Activated T-helper 2 cell treated with anti-CD3 and anti-CD28 coated beads, Interferon-gamma antibody, Interleukin-2, Interleukin-4, amounts not matched to agents 10 μg/mL and 5 μg/mL and 100 μg/mL, durations not matched to agents 14 hours and 24 hours and 36 hours (primary cell): ENCODE measurements around the gene TMEM141. TPM values are rescaled to one million over a fixed set of nuclear protein-coding genes. Genes with fewer than 3 reads are reported as not detected.

Source experiments
- DNase-seq: peaks from one replicate; pipeline ENCODE4 v3.0.0; 2021; ENCODE audit warnings: low spot score
- H3K27ac Mint-ChIP-seq: one replicate; pipeline ENCODE4 v1.8.0; 2021; ENCODE audit warnings: mixed read lengths
- H3K27me3 Mint-ChIP-seq: one replicate; pipeline ENCODE4 v1.8.0; 2021; ENCODE audit warnings: low read depth, mixed read lengths
- H3K36me3 Mint-ChIP-seq: one replicate; pipeline ENCODE4 v1.8.0; 2021; ENCODE audit warnings: low read depth, mixed read lengths
- H3K4me1 Mint-ChIP-seq: one replicate; pipeline ENCODE4 v1.8.0; 2021; ENCODE audit warnings: low read depth, mixed read lengths
- H3K4me3 Mint-ChIP-seq: one replicate; pipeline ENCODE4 v1.8.0; 2021; ENCODE audit warnings: low read depth, mild to moderate bottlenecking, moderate library complexity, mixed read lengths
- H3K9me3 Mint-ChIP-seq: one replicate; pipeline ENCODE4 v1.8.0; 2021; ENCODE audit warnings: mixed read lengths
- intact Hi-C: fragments of 100-400 bp; cut with micrococcal nuclease; formaldehyde crosslinking; loops from one replicate; pipeline ENCODE4 v1.15.1; 2023
- total RNA-seq: library from RNA; stranded (reverse); gene quantifications from 2 replicates; pipeline ENCODE4 v1.2.3, GENCODE V29; 2022

The TMEM141 gene
- 34.4 and 34.7 TPM in 2 replicates for total RNA-seq

- Mint-ChIP-seq H3K27ac (peak within 1 kb of the TSS; percentile 80), H3K4me1 (peaks cover 23% of the 10 kb centered on the region), H3K9me3 (no peaks in the 10 kb centered on the region), H3K4me3 (peak within 1 kb of the TSS; percentile 80), H3K27me3 (peaks cover 6% of the 10 kb centered on the region), H3K36me3 (peaks cover 9% of the 10 kb centered on the region)
- intact Hi-C loops: loop anchor here (1.0 to 2.0 kb wide), 3 partner anchors 9 to 201 kb away; partner anchors contain the start of genes PAXX and PHPT1
- peak; percentile 100 for DNase-seq
Measured at GRCh38 chr9:136790640-136791515, at the start of gene TMEM141. Gene TMEM141 (plus strand): TSS chr9:136791344. CDS start chr9:136791371, 27 bp downstream.

GRCh38 chr9:136741883-136742571, 49.1 kb upstream of the TMEM141 start:
- H3K9me3 Mint-ChIP-seq: no peaks in the 10 kb centered on the region
- no peak overlapping the region for H3K4me3 Mint-ChIP-seq
- no peaks in the 10 kb centered on the region for H3K36me3 Mint-ChIP-seq
- no peaks in the 10 kb centered on the region for H3K27me3 Mint-ChIP-seq
- intact Hi-C loops: no loop called here
- no peak overlapping the region for H3K27ac Mint-ChIP-seq
- H3K4me1 Mint-ChIP-seq: peaks cover 7% of the 10 kb centered on the region
- DNase-seq: no peak

GRCh38 chr9:136742591-136743391, 48.4 kb upstream of the TMEM141 start, which contains the start of gene LCN10:
Gene LCN10 (minus strand): TSS chr9:136742940. CDS start chr9:136742903, 37 bp downstream.
- intact Hi-C loops: no loop called here
- no peak for DNase-seq
- Mint-ChIP-seq H3K27me3 (no peaks in the 10 kb centered on the region), H3K4me1 (peaks cover 7% of the 10 kb centered on the region), H3K36me3 (no peaks in the 10 kb centered on the region), H3K27ac (no peak within 1 kb of the TSS), H3K9me3 (no peaks in the 10 kb centered on the region), H3K4me3 (no peak within 1 kb of the TSS)

- Mint-ChIP-seq H3K4me3 (no peak overlapping the region), H3K9me3 (no peaks in the 10 kb centered on the region), H3K36me3 (no peaks in the 10 kb centered on the region), H3K4me1 (peaks cover 6% of the 10 kb centered on the region), H3K27ac (no peak overlapping the region), H3K27me3 (no peaks in the 10 kb centered on the region)
- intact Hi-C loops: no loop called here
- no peak for DNase-seq
Measured at GRCh38 chr9:136743639-136744211, 47.4 kb upstream of the TMEM141 start.

- peaks cover 4% of the 10 kb centered on the region for H3K4me1 Mint-ChIP-seq
- H3K9me3 Mint-ChIP-seq: no peaks in the 10 kb centered on the region
- intact Hi-C loops: no loop called here
- H3K36me3 Mint-ChIP-seq: no peaks in the 10 kb centered on the region
- no peak overlapping the region for H3K4me3 Mint-ChIP-seq
- DNase-seq: no peak
- no peak overlapping the region for H3K27ac Mint-ChIP-seq
- H3K27me3 Mint-ChIP-seq: no peaks in the 10 kb centered on the region
Measured at GRCh38 chr9:136744773-136745172, 46.4 kb upstream of the TMEM141 start.

GRCh38 chr9:136745389-136746154, 45.6 kb upstream of the TMEM141 start:
- DNase-seq: no peak
- Mint-ChIP-seq H3K27ac (no peak overlapping the region), H3K4me1 (peaks cover 9% of the 10 kb centered on the region), H3K27me3 (no peaks in the 10 kb centered on the region), H3K9me3 (peaks cover 2% of the 10 kb centered on the region), H3K4me3 (no peak overlapping the region), H3K36me3 (peaks cover 1% of the 10 kb centered on the region)
- intact Hi-C loops: no loop called here

- Mint-ChIP-seq H3K9me3 (peaks cover 7% of the 10 kb centered on the region), H3K27me3 (no peaks in the 10 kb centered on the region), H3K4me1 (peaks cover 14% of the 10 kb centered on the region), H3K27ac (no peak overlapping the region), H3K36me3 (peaks cover 3% of the 10 kb centered on the region), H3K4me3 (no peak overlapping the region)
- intact Hi-C loops: no loop called here
- DNase-seq: no peak
Measured at GRCh38 chr9:136746155-136746490, 45.0 kb upstream of the TMEM141 start.

GRCh38 chr9:136746621-136747020, 44.5 kb upstream of the TMEM141 start:
- peaks cover 5% of the 10 kb centered on the region for H3K36me3 Mint-ChIP-seq
- no peak overlapping the region for H3K4me3 Mint-ChIP-seq
- H3K4me1 Mint-ChIP-seq: peaks cover 11% of the 10 kb centered on the region
- H3K9me3 Mint-ChIP-seq: peaks cover 10% of the 10 kb centered on the region
- DNase-seq: no peak
- intact Hi-C loops: no loop called here
- H3K27me3 Mint-ChIP-seq: no peaks in the 10 kb centered on the region
- no peak overlapping the region for H3K27ac Mint-ChIP-seq

GRCh38 chr9:136747161-136748060, 43.7 kb upstream of the TMEM141 start:
- Mint-ChIP-seq H3K36me3 (peaks cover 8% of the 10 kb centered on the region), H3K27ac (no peak overlapping the region), H3K27me3 (peaks cover under 1% of the 10 kb centered on the region), H3K4me1 (peaks cover 11% of the 10 kb centered on the region), H3K9me3 (peaks cover 18% of the 10 kb centered on the region), H3K4me3 (no peak overlapping the region)
- intact Hi-C loops: no loop called here
- DNase-seq: no peak

- no peak for DNase-seq
- no peak within 1 kb of the TSS for H3K27ac Mint-ChIP-seq
- intact Hi-C loops: no loop called here
- H3K27me3 Mint-ChIP-seq: peaks cover 3% of the 10 kb centered on the region
- H3K4me3 Mint-ChIP-seq: no peak within 1 kb of the TSS
- peaks cover 12% of the 10 kb centered on the region for H3K36me3 Mint-ChIP-seq
- peaks cover 11% of the 10 kb centered on the region for H3K4me1 Mint-ChIP-seq
- peaks cover 25% of the 10 kb centered on the region for H3K9me3 Mint-ChIP-seq
Measured at GRCh38 chr9:136748201-136748600, 42.9 kb upstream of the TMEM141 start, which contains the start of gene LCN6. Gene LCN6 (minus strand): TSS chr9:136748525. CDS start chr9:136748483, 42 bp downstream.
